HepG2 (cell line): ENCODE measurements around the gene BAZ1A. TPM values are rescaled to one million over a fixed set of nuclear protein-coding genes. Genes with fewer than 3 reads are reported as not detected.
A peak's percentile ranks its signal among the peaks of the same experiment; 100 is the strongest.

Experiments used
- CENPX ChIP-seq: sonication (generic); formaldehyde crosslinking; IDR thresholded peaks from 2 replicates; pipeline ENCODE4 v1.9.0; 2021; ENCODE audit warnings: mild to moderate bottlenecking, missing genetic modification reagents, moderate library complexity
- CREB1 ChIP-seq, 2 experiments: fragments of 450-650 bp in 1 of 2; IDR thresholded peaks; 2 replicates each; pipeline ENCODE4 v1.6.1; 2016 to 2017; ENCODE audit warnings: control low read depth in 1 of 2, mild to moderate bottlenecking in 1 of 2, missing compliant biosample characterization in 1 of 2, missing genetic modification characterization in 1 of 2
- EHMT2 ChIP-seq: fragments of 200-600 bp; sonication (generic); IDR thresholded peaks from 2 replicates; pipeline ENCODE4 v1.7.0; 2017; ENCODE audit warnings: antibody characterized with exemption, low read depth, low read length, borderline replicate concordance
- EP300 ChIP-seq, 3 experiments: sonication (generic) in 1 of 3; formaldehyde crosslinking in 1 of 3; IDR thresholded peaks; 2 replicates each; pipeline versions ENCODE4 v1.5.1 to v1.6.1; 2011 to 2020; ENCODE audit warnings: low read depth in 2 of 3, low read length in 2 of 3, borderline replicate concordance in 1 of 3, improper control_type of control experiment in 1 of 3, mild to moderate bottlenecking in 1 of 3, missing genetic modification reagents in 1 of 3, moderate library complexity in 1 of 3
- FOXC1 ChIP-seq: sonication (generic); formaldehyde crosslinking; IDR thresholded peaks from 2 replicates; pipeline ENCODE4 v1.8.0; 2022; ENCODE audit warnings: mild to moderate bottlenecking, missing genetic modification reagents, borderline replicate concordance
- GFI1 ChIP-seq: sonication (generic); formaldehyde crosslinking; IDR thresholded peaks from 2 replicates; pipeline ENCODE4 v1.5.0; 2020; ENCODE audit warnings: missing genetic modification reagents, mild to moderate bottlenecking, borderline replicate concordance
- GZF1 ChIP-seq: sonication (generic); formaldehyde crosslinking; IDR thresholded peaks from 2 replicates; pipeline ENCODE4 v1.5.1; 2020; ENCODE audit warnings: mild to moderate bottlenecking, missing genetic modification reagents
- KAT2B ChIP-seq: fragments of 150-350 bp; IDR thresholded peaks from 2 replicates; pipeline ENCODE4 v1.6.1; 2014; ENCODE audit warnings: low read depth, low read length, borderline replicate concordance
- PRMT3 ChIP-seq: sonication (generic); formaldehyde crosslinking; IDR thresholded peaks from 2 replicates; pipeline ENCODE4 v1.8.1; 2022; ENCODE audit warnings: low read depth, mild to moderate bottlenecking, moderate library complexity, missing genetic modification reagents, borderline replicate concordance
- RBFOX2 ChIP-seq: fragments of 200-400 bp; formaldehyde crosslinking; IDR thresholded peaks from 2 replicates; pipeline ENCODE4 v1.6.1; 2017; ENCODE audit warnings: low read depth, mild to moderate bottlenecking, low read length
- TEF ChIP-seq: sonication (generic); formaldehyde crosslinking; IDR thresholded peaks from 2 replicates; pipeline ENCODE4 v1.5.0; 2020; ENCODE audit warnings: missing genetic modification reagents
- THAP7 ChIP-seq: sonication (generic); formaldehyde crosslinking; IDR thresholded peaks from 2 replicates; pipeline ENCODE4 v1.8.1; 2023; ENCODE audit warnings: mild to moderate bottlenecking, missing genetic modification reagents
- ZNF280D ChIP-seq: sonication (generic); formaldehyde crosslinking; IDR thresholded peaks from 2 replicates; pipeline ENCODE4 v1.5.1; 2020; ENCODE audit warnings: mild to moderate bottlenecking, missing genetic modification reagents
- ZNF34 ChIP-seq: sonication (generic); formaldehyde crosslinking; IDR thresholded peaks from 2 replicates; pipeline ENCODE4 v1.4.0; 2020; ENCODE audit warnings: mild to moderate bottlenecking, missing genetic modification reagents, borderline replicate concordance
- ZNF350 ChIP-seq: sonication (generic); formaldehyde crosslinking; IDR thresholded peaks from 2 replicates; pipeline ENCODE4 v1.4.0; 2020; ENCODE audit warnings: mild to moderate bottlenecking, low read depth, missing genetic modification reagents, borderline replicate concordance
- ZNF451 ChIP-seq: sonication (generic); formaldehyde crosslinking; IDR thresholded peaks from 2 replicates; pipeline ENCODE4 v1.5.0; 2020; ENCODE audit warnings: mild to moderate bottlenecking, missing genetic modification reagents
- ZNF597 ChIP-seq: sonication (generic); formaldehyde crosslinking; IDR thresholded peaks from 2 replicates; pipeline ENCODE4 v1.5.0; 2020; ENCODE audit warnings: missing genetic modification reagents
- ZNF652 ChIP-seq: IDR thresholded peaks from 2 replicates; pipeline ENCODE4 v1.6.1; 2016; ENCODE audit warnings: low read depth, borderline replicate concordance
- ZSCAN21 ChIP-seq: sonication (generic); formaldehyde crosslinking; IDR thresholded peaks from 2 replicates; pipeline ENCODE4 v1.8.0; 2022; ENCODE audit warnings: mild to moderate bottlenecking, missing genetic modification reagents, moderate library complexity, borderline replicate concordance
- polyA plus RNA-seq, 8 experiments: library from polyadenylated mRNA; depleted of rRNA in 3 of 8; stranded (reverse) in 7 of 8; unstranded in 1 of 8; fragments of >200 nt; fragmentation: Illumina TruSeq in 4 of 8; extraction: Trizol in 4 of 8; gene quantifications; 2 replicates each; pipeline versions ENCODE4 v1.2.1 to v1.2.3, GENCODE V29; 2011 to 2016; ENCODE audit warnings: low read depth in 4 of 8, missing spikeins in 1 of 8, mixed read lengths in 1 of 8; ENCODE audit not compliant: insufficient read depth in 1 of 8
- total RNA-seq, 5 experiments: library from RNA; depleted of rRNA; stranded (reverse); fragments of >200 nt; fragmentation: Illumina TruSeq; extraction: Trizol; gene quantifications; 2 replicates each; pipeline ENCODE4 v1.2.3, GENCODE V29; 2016; ENCODE audit warnings: low read depth in 1 of 5
- TF ChIP-seq, protein P1 (sequence below): sonication (generic); formaldehyde crosslinking; IDR thresholded peaks from 2 replicates; pipeline ENCODE4 v1.9.0; 2022; ENCODE audit warnings: low read depth, missing genetic modification reagents

BAZ1A gene
- total and polyA plus RNA-seq, 2 of the 13 experiments (the other 11 are each of a cell fraction or from before 2014, with no cell fraction given), result 20.9 to 56.8 TPM

DNA sequence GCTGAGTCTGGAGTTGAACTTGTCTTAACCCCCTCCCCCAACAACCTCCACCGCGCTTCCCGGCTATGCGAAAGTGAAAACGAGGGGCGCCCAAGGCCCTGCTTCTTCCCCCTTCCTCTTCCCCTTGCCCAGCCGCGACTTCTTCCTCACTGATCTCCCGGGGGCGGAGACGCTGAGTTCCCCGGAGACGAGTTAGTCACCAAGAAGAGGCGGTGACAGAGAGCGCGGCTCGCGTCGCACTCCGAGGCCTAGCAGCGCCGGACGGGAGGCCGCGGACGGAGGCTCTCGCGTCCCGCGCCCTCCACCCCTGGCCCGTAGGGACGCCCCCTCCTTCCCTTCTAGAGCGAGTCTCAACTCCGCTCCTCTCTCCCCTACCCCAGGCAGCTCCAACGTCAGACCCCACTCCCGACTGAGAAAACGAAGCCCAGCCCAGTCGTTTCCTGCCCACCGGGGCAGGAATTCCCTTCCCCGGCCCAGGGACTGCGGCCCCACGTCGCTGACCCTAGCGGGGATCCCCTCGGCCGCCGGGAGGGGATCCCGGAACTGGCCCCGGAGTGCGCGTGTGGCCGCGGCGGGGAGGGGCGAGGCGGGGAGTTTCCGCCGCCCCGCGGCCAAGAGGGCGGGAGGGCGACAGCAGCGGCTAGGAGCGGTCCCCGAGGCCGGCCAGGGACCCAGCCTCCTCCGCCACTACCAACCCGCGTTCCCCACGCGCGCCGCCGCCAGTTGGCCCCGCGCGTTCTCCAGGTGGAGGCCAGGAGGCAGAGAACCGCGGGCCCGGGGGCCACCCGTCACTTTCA lies 1.4 kb downstream of the BAZ1A start (continued):
- TF ChIP-seq CENPX (CRISPR knock-in tag), result no peak
- peak; percentile 98; the same call in 1 of the 2 replicates for TF ChIP-seq ZNF34 (CRISPR knock-in tag)
- TF ChIP-seq EHMT2, result no peak
- TF ChIP-seq THAP7, result peak; percentile 97
- peak; percentile 94 for TF ChIP-seq ZSCAN21 (CRISPR knock-in tag)
- TF ChIP-seq CREB1 (IDR thresholded peaks at IDR 0.05), result no peak
- no peak for TF ChIP-seq CREB1 (CRISPR knock-in tag; IDR thresholded peaks at IDR 0.05)
- TF ChIP-seq ZNF451 (CRISPR knock-in tag), result peak; percentile 99
- TF ChIP-seq GFI1, result peak; percentile 93
- TF ChIP-seq ZNF350 (CRISPR knock-in tag), result peak; percentile 99
- peak; percentile 65; the same call in 1 of the 2 replicates for TF ChIP-seq ZNF280D (CRISPR knock-in tag)
- peak; percentile 95 for TF ChIP-seq PRMT3 (CRISPR knock-in tag)
- no peak for TF ChIP-seq ZNF652 (CRISPR knock-in tag)
- TF ChIP-seq, protein P1, sequence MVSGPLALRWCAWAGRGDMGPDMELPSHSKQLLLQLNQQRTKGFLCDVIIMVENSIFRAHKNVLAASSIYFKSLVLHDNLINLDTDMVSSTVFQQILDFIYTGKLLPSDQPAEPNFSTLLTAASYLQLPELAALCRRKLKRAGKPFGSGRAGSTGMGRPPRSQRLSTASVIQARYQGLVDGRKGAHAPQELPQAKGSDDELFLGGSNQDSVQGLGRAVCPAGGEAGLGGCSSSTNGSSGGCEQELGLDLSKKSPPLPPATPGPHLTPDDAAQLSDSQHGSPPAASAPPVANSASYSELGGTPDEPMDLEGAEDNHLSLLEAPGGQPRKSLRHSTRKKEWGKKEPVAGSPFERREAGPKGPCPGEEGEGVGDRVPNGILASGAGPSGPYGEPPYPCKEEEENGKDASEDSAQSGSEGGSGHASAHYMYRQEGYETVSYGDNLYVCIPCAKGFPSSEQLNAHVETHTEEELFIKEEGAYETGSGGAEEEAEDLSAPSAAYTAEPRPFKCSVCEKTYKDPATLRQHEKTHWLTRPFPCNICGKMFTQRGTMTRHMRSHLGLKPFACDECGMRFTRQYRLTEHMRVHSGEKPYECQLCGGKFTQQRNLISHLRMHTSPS (CRISPR knock-in tag), result peak; percentile 69; the same call in 1 of the 2 replicates
- no peak for TF ChIP-seq ZNF597 (CRISPR knock-in tag)
- no peak for TF ChIP-seq EP300 (IDR thresholded peaks at IDR 0.05; ENCODE audit: low read depth in 2 of 2, low read length in 2 of 2)
- TF ChIP-seq EP300 (CRISPR knock-in tag; IDR thresholded peaks at IDR 0.05; ENCODE audit: borderline replicate concordance), result peak; percentile 56; the same call in 1 of the 2 replicates
- TF ChIP-seq FOXC1 (CRISPR knock-in tag), result peak; percentile 78
- no peak; the same call in 1 of the 2 replicates for TF ChIP-seq TEF
- TF ChIP-seq RBFOX2, result peak; percentile 95
- TF ChIP-seq GZF1, result peak; percentile 93
- no peak for TF ChIP-seq KAT2B
